T-cell (primary cell): ENCODE results near the gene DNAI4. TPM values are rescaled to one million over a fixed set of nuclear protein-coding genes. Genes with fewer than 3 reads are reported as not detected.
"Not testable (repeated sequence)": the region's sequence is repeated elsewhere in the genome, so short reads cannot be mapped to it uniquely, and the experiment has no call there.

Experiments used
- ATAC-seq, 4 experiments: fragments of 200-7000 bp in 3 of 4; fragments of 150-1000 bp in 1 of 4; cut with Tn5 transposase; replicated peaks in 1 of 4; 1 replicate in 3 of 4; 2 replicates in 1 of 4; pipeline ENCODE4 v1.10.0; 2021; ENCODE audit warnings: moderate library complexity in 3 of 4, mild to moderate bottlenecking in 2 of 4, moderate number of reproducible peaks in 1 of 4
- CTCF ChIA-PET, 2 donors: fragments of 300-600 bp; sonication (Branson Sonifier 250); formaldehyde crosslinking; loops; one replicate each; lab custom pipeline; 2022; ENCODE audit warnings: antibody characterized with exemption in 2 of 2; lab: Charles Lee
- POLR2A ChIA-PET, 2 donors: fragments of 300-600 bp; sonication (Branson Sonifier 250); formaldehyde crosslinking; loops; one replicate each; lab custom pipeline; 2022; ENCODE audit warnings: antibody characterized with exemption in 2 of 2; lab: Charles Lee
- DNase-seq, 35 experiments: peaks; one replicate each; pipeline versions ENCODE4 v3.0.0 to v3.0.0-alpha.2; 2013 to 2023
- H3K27ac ChIP-seq: one replicate; pipeline ENCODE4 v1.5.1; 2013; ENCODE audit warnings: low read length
- H3K27me3 ChIP-seq, 2 experiments: replicated peaks in 1 of 2; 1 replicate in 1 of 2; 2 replicates in 1 of 2; pipeline versions ENCODE4 v1.6.1 to v1.7.0; 2013; ENCODE audit warnings: low read length in 1 of 2, mixed read lengths in 1 of 2; ENCODE audit not compliant: control insufficient read depth in 2 of 2, insufficient read depth in 2 of 2; ENCODE audit errors: extremely low read depth in 1 of 2
- H3K36me3 ChIP-seq, 2 donors: 1 replicate in 1 of 2; 2 replicates in 1 of 2; pipeline versions ENCODE4 v1.6.1 to v1.7.0; 2013; ENCODE audit warnings: low read length in 1 of 2; ENCODE audit not compliant: control insufficient read depth in 2 of 2, insufficient read depth in 1 of 2; ENCODE audit errors: extremely low read depth in 1 of 2
- H3K4me1 ChIP-seq, 2 experiments: 1 replicate in 1 of 2; 2 replicates in 1 of 2; pipeline versions ENCODE4 v1.6.1 to v1.7.0; 2013; ENCODE audit warnings: low read length in 2 of 2, mixed read lengths in 1 of 2; ENCODE audit not compliant: insufficient read depth in 2 of 2, control insufficient read depth in 1 of 2; ENCODE audit errors: extremely low read depth in 1 of 2
- H3K4me3 ChIP-seq, 2 donors: 1 replicate in 1 of 2; 2 replicates in 1 of 2; pipeline versions ENCODE4 v1.5.1 to v1.7.0; 2013; ENCODE audit warnings: mild to moderate bottlenecking in 2 of 2, low read length in 1 of 2, moderate library complexity in 1 of 2; ENCODE audit not compliant: control insufficient read depth in 1 of 2; ENCODE audit errors: extremely low read depth in 1 of 2
- H3K9me3 ChIP-seq: 2 replicates; pipeline ENCODE4 v1.7.0; 2013
- H3K27ac Mint-ChIP-seq, 2 donors: one replicate each; pipeline ENCODE4 v1.8.0; 2020 to 2021; ENCODE audit warnings: mild to moderate bottlenecking in 2 of 2, mixed read lengths in 2 of 2
- H3K27me3 Mint-ChIP-seq, 2 donors: one replicate each; pipeline ENCODE4 v1.8.0; 2021 to 2022; ENCODE audit warnings: mixed read lengths in 2 of 2
- H3K36me3 Mint-ChIP-seq: one replicate; pipeline ENCODE4 v1.8.0; 2021; ENCODE audit warnings: mixed read lengths
- H3K4me1 Mint-ChIP-seq, 3 donors: one replicate each; pipeline ENCODE4 v1.8.0; 2020 to 2022; ENCODE audit warnings: mixed read lengths in 3 of 3, mild to moderate bottlenecking in 1 of 3
- H3K4me3 Mint-ChIP-seq, 3 donors: one replicate each; pipeline ENCODE4 v1.8.0; 2020 to 2022; ENCODE audit warnings: mild to moderate bottlenecking in 3 of 3, mixed read lengths in 3 of 3, moderate library complexity in 3 of 3
- H3K9me3 Mint-ChIP-seq, 3 donors: one replicate each; pipeline ENCODE4 v1.8.0; 2020 to 2022; ENCODE audit warnings: mixed read lengths in 3 of 3
- WGBS: methylation state at CpG from one replicate; pipeline ENCODE4 v1.1.5; 2013; ENCODE audit warnings: missing lambda C conversion rate; ENCODE audit not compliant: insufficient coverage; 5-methylcytosine and 5-hydroxymethylcytosine counted together
- total RNA-seq, 35 experiments: library from RNA in 6 of 35; stranded (reverse) in 6 of 35; fragments of 120-200 nt in 1 of 35; gene quantifications; one replicate each; pipeline versions ENCODE4 v1.2.1 to v1.2.4 and lab custom pipeline; 2013 to 2026

DNAI4 gene
- total RNA-seq, 5 donors from 2014 or later (not counting 1 experiment from before 2014, with no cell fraction given) = 5.6 to 11.7 (median 7.7) TPM

- H3K27ac Mint-ChIP-seq = not testable (repeated sequence)
Observed at GRCh38 chr1:66915203-66915602, 9.5 kb downstream of the DNAI4 start.

GRCh38 chr1:66893712-66894111, 30.9 kb downstream of the DNAI4 start:
- WGBS = no CpG with 5 or more reads among the region's 3 CpGs
- Histone ChIP-seq H3K27me3 (no peaks in the 10 kb centered on the region), H3K36me3 (no peaks in the 10 kb centered on the region), H3K4me1 (no peaks in the 10 kb centered on the region), H3K27ac (no peak overlapping the region), H3K9me3 (no peaks in the 10 kb centered on the region), H3K4me3 (no peak overlapping the region)
- ChIA-PET CTCF (no interaction called here), POLR2A (no interaction called here)
- peaks cover 3% of the 10 kb centered on the region for H3K36me3 Mint-ChIP-seq
- H3K27ac Mint-ChIP-seq = no peak overlapping the region
- H3K4me1 Mint-ChIP-seq = no peaks in the 10 kb centered on the region
- no peaks in the 10 kb centered on the region for H3K9me3 Mint-ChIP-seq
- ATAC-seq (no peak), DNase-seq (no peak)
- no peaks in the 10 kb centered on the region for H3K27me3 Mint-ChIP-seq
- no peak overlapping the region for H3K4me3 Mint-ChIP-seq

More at GRCh38 chr1:66915203-66915602, 9.5 kb downstream of the DNAI4 start:
- not testable (repeated sequence) for DNase-seq, H3K4me1 ChIP-seq, H3K4me3 Mint-ChIP-seq, H3K9me3 ChIP-seq, ATAC-seq, H3K4me1 Mint-ChIP-seq, H3K27ac ChIP-seq, H3K27me3 ChIP-seq, H3K9me3 Mint-ChIP-seq, H3K36me3 ChIP-seq, H3K27me3 Mint-ChIP-seq, H3K4me3 ChIP-seq
- no CpG with 5 or more reads among the region's 1 CpG for WGBS
- peaks cover 14% of the 10 kb centered on the region for H3K36me3 Mint-ChIP-seq
- ChIA-PET CTCF (interaction anchor here (0.7 to 1.4 kb wide), 2 partner anchors 9 to 19 kb away, joined by 3 to 4 read pairs; partner anchors contain the start of genes DNAI4 (in 1 of the 2) and MIER1 (in 1 of the 2)), POLR2A (interaction anchor here in 1 of 2 donors (1.3 kb wide), 1 partner anchor 9 kb away, joined by 7 read pairs; the partner anchor contains the start of genes DNAI4 and MIER1)

- Mint-ChIP-seq H3K27me3 (no peaks in the 10 kb centered on the region), H3K9me3 (no peaks in the 10 kb centered on the region), H3K4me3 (no peak overlapping the region), H3K27ac (no peak overlapping the region), H3K4me1 (no peaks in the 10 kb centered on the region), H3K36me3 (peaks cover 7% of the 10 kb centered on the region)
- POLR2A ChIA-PET = no interaction called here
- Histone ChIP-seq H3K9me3 (no peaks in the 10 kb centered on the region), H3K4me3 (no peak overlapping the region), H3K4me1 (no peaks in the 10 kb centered on the region), H3K27me3 (no peaks in the 10 kb centered on the region), H3K36me3 (no peaks in the 10 kb centered on the region), H3K27ac (no peak overlapping the region)
- no CpG with 5 or more reads among the region's 1 CpG for WGBS
- CTCF ChIA-PET = no interaction called here
- no peak for DNase-seq
- no peak for ATAC-seq
Observed at GRCh38 chr1:66890621-66891020, 34.0 kb downstream of the DNAI4 start.

GRCh38 chr1:66889030-66889429, 35.6 kb downstream of the DNAI4 start:
- WGBS = no CpG with 5 or more reads among the region's 1 CpG
- Histone ChIP-seq H3K27ac (no peak overlapping the region), H3K9me3 (no peaks in the 10 kb centered on the region), H3K4me3 (no peak overlapping the region), H3K36me3 (no peaks in the 10 kb centered on the region), H3K4me1 (no peaks in the 10 kb centered on the region), H3K27me3 (no peaks in the 10 kb centered on the region)
- DNase-seq (no peak), ATAC-seq (no peak)
- CTCF ChIA-PET = no interaction called here
- Mint-ChIP-seq H3K27ac (no peak overlapping the region), H3K27me3 (no peaks in the 10 kb centered on the region), H3K36me3 (peaks cover 8% of the 10 kb centered on the region), H3K4me3 (no peak overlapping the region), H3K4me1 (no peaks in the 10 kb centered on the region), H3K9me3 (no peaks in the 10 kb centered on the region)
- POLR2A ChIA-PET = no interaction called here

GRCh38 chr1:66876664-66877063, 48.0 kb downstream of the DNAI4 start:
- Histone ChIP-seq H3K27ac (no peak overlapping the region), H3K27me3 (no peaks in the 10 kb centered on the region), H3K36me3 (no peaks in the 10 kb centered on the region), H3K4me3 (no peak overlapping the region), H3K4me1 (no peaks in the 10 kb centered on the region), H3K9me3 (no peaks in the 10 kb centered on the region)
- DNase-seq = no peak
- Mint-ChIP-seq H3K4me1 (no peaks in the 10 kb centered on the region), H3K27me3 (no peaks in the 10 kb centered on the region), H3K27ac (no peak overlapping the region), H3K36me3 (peaks cover 5% of the 10 kb centered on the region), H3K4me3 (no peak overlapping the region), H3K9me3 (peaks cover 17 to 27% (median 20%) of the 10 kb centered on the region in 3 donors)
- no peak for ATAC-seq
- WGBS = no CpG with 5 or more reads among the region's 1 CpG
- ChIA-PET CTCF (no interaction called here), POLR2A (no interaction called here)

GRCh38 chr1:66873111-66873510, 51.5 kb downstream of the DNAI4 start:
- CTCF ChIA-PET = interaction anchor here (0.6 to 1.4 kb wide), 2 partner anchors 75 to 660 kb away, joined by 3 to 5 read pairs; no protein-coding TSS in a partner anchor
- H3K4me1 Mint-ChIP-seq = no peaks in the 10 kb centered on the region
- no peak for DNase-seq
- POLR2A ChIA-PET = no interaction called here
- Histone ChIP-seq H3K9me3 (no peaks in the 10 kb centered on the region), H3K36me3 (no peaks in the 10 kb centered on the region), H3K27me3 (no peaks in the 10 kb centered on the region), H3K27ac (no peak overlapping the region), H3K4me1 (no peaks in the 10 kb centered on the region), H3K4me3 (no peak overlapping the region)
- 85% methylated on average over 3 of the region's 5 CpGs for WGBS
- H3K27ac Mint-ChIP-seq = no peak overlapping the region
- H3K4me3 Mint-ChIP-seq = no peak overlapping the region
- H3K9me3 Mint-ChIP-seq = peaks cover 0 to 1% (median 0%) of the 10 kb centered on the region in 3 donors
- no peaks in the 10 kb centered on the region for H3K36me3 Mint-ChIP-seq
- no peak for ATAC-seq
- H3K27me3 Mint-ChIP-seq = no peaks in the 10 kb centered on the region

- H3K27ac Mint-ChIP-seq, H3K4me3 Mint-ChIP-seq, H3K4me1 Mint-ChIP-seq, DNase-seq, H3K9me3 ChIP-seq, CTCF ChIA-PET, H3K36me3 Mint-ChIP-seq, H3K27me3 Mint-ChIP-seq, H3K27ac ChIP-seq, H3K36me3 ChIP-seq, H3K4me3 ChIP-seq, H3K9me3 Mint-ChIP-seq, ATAC-seq, H3K4me1 ChIP-seq, H3K27me3 ChIP-seq: not testable (repeated sequence)
- WGBS = no CpG with 5 or more reads among the region's 7 CpGs
- POLR2A ChIA-PET = interaction anchor here in 1 of 2 donors (0.6 kb wide), 1 partner anchor 523 kb away, joined by 3 read pairs; no protein-coding TSS in a partner anchor
Observed at GRCh38 chr1:66872024-66872423, 52.6 kb downstream of the DNAI4 start.
